Fibroblast of mammary gland (primary cell): ENCODE measurements around the gene RTN1.
"Not testable (repeated sequence)": the region's sequence is repeated elsewhere in the genome, so short reads cannot be mapped to it uniquely, and the experiment has no call there.

ENCODE experiments used
- DNase-seq: peaks from one replicate; pipeline ENCODE4 v3.0.0-alpha.2; 2010; ENCODE audit warnings: low read depth
- H3K4me3 ChIP-seq: 2 replicates; pipeline ENCODE4 v1.5.1; 2011; ENCODE audit warnings: low read depth, mild to moderate bottlenecking, low read length, moderate library complexity; ENCODE audit not compliant: control insufficient read depth
- TF ChIP-seq, protein P1 (sequence below): conservative IDR thresholded peaks from 2 replicates; pipeline ENCODE4 v1.5.1; 2011; ENCODE audit warnings: low read depth, low read length, inconsistent platforms; ENCODE audit not compliant: control insufficient read depth, insufficient read depth

Gene RTN1

GRCh38 chr14:59664741-59665140 is 205.8 kb downstream of the RTN1 start:
- peak; percentile 41 for DNase-seq
- TF ChIP-seq, protein P1, sequence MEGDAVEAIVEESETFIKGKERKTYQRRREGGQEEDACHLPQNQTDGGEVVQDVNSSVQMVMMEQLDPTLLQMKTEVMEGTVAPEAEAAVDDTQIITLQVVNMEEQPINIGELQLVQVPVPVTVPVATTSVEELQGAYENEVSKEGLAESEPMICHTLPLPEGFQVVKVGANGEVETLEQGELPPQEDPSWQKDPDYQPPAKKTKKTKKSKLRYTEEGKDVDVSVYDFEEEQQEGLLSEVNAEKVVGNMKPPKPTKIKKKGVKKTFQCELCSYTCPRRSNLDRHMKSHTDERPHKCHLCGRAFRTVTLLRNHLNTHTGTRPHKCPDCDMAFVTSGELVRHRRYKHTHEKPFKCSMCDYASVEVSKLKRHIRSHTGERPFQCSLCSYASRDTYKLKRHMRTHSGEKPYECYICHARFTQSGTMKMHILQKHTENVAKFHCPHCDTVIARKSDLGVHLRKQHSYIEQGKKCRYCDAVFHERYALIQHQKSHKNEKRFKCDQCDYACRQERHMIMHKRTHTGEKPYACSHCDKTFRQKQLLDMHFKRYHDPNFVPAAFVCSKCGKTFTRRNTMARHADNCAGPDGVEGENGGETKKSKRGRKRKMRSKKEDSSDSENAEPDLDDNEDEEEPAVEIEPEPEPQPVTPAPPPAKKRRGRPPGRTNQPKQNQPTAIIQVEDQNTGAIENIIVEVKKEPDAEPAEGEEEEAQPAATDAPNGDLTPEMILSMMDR = no peak

GRCh38 chr14:59657769-59658168 is 212.8 kb downstream of the RTN1 start:
- H3K4me3 ChIP-seq = no peak overlapping the region
- TF ChIP-seq, protein P1 = no peak
- DNase-seq = no peak

More at GRCh38 chr14:59664741-59665140, 205.8 kb downstream of the RTN1 start:
- no peak overlapping the region for H3K4me3 ChIP-seq

DNA sequence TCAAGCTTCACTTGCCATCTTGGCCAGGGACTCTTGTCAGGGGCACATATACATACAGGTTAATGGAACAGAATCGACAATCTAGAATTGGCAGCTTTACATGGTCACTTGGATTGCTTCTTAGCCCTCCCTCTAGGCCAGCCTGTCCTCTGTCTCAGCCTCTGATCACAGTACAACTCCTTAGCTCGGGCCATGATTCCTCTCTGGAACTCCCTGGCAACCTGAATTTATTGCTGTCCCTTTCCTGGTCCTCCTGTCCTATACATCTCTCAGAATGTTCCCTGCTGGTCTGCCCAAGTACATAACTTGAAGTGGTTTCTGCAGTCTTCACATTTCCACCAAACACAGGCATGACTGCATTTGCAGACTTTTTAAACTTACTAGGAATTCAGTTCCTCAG is 214.1 kb downstream of the RTN1 start:
- DNase-seq = no peak
- TF ChIP-seq, protein P1 = no peak
- H3K4me3 ChIP-seq = no peak overlapping the region

DNA sequence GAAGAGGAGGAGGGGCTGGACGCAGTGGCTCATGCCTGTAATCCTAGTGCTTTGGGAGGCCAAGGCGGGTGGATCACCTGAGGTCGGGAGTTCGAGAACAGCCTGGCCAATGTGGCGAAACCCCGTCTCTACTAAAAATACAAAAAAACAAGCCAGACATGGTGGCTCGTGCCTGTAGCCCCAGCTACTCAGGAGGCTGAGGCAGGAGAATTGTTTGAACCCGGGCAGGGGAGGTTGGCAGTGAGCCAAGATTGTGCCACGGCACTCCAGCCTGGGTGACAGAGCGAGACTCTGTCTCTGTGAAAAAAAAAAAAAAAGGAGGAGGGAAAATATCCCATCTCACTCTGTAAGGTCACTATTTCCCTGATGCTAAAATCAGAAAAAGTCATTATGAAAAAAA is 216.4 kb downstream of the RTN1 start:
- not testable (repeated sequence) for DNase-seq, H3K4me3 ChIP-seq

DNA sequence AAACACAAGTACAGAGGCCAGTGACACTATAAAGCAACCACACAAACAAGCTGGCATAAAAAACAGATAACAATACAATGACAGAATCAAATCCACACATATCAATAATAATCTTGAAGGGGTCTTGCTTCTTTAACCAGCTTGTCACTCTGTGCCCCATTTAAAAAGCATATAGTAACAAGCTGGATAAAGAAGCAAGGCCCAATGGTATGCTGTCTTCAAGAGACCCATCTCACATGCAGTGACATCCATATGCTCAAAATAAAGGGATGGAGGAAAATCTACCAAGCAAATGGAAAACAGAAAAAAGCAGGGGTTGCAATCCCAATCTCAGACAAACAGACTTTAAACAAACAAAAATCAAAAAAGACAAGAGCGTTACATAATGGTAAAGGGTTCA is 223.7 kb downstream of the RTN1 start:
- H3K4me3 ChIP-seq, DNase-seq: not testable (repeated sequence)

GRCh38 chr14:59638885-59639284 is 231.7 kb downstream of the RTN1 start:
- TF ChIP-seq, protein P1 = no peak
- H3K4me3 ChIP-seq = no peak overlapping the region
- no peak for DNase-seq

GRCh38 chr14:59634617-59635016 is 236.0 kb downstream of the RTN1 start:
- TF ChIP-seq, protein P1 = no peak
- no peak overlapping the region for H3K4me3 ChIP-seq
- no peak for DNase-seq

DNA sequence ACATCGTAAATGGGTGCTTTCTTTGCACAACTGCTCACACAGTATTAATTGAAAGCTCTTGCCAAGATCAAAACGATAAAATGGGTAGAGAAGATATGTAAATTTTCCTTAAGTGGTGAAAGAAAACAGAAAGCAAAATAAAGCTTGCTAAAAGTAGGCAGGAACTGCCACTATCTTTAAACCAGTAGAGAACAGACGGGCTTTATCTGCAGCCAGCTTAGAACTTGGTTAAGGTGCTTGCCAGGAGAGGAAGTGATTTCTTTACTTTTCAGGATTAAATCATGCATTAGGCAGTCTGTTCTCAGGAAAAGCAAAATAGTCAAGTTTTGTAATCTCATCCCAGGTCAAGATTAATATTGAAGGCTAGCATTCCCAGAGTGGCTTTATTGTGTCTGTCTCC is 237.1 kb downstream of the RTN1 start:
- no peak overlapping the region for H3K4me3 ChIP-seq
- TF ChIP-seq, protein P1 = no peak
- DNase-seq = no peak
